Measurements from ENCODE around the gene WDR1.

- no peak for TF ChIP-seq POLR2A (IDR thresholded peaks at IDR 0.05)
- no peak for TF ChIP-seq CTCF (IDR thresholded peaks at IDR 0.05)
- TF ChIP-seq EP300 (IDR thresholded peaks at IDR 0.05), result no peak
- no peak for TF ChIP-seq POLR2AphosphoS5 (IDR thresholded peaks at IDR 0.05)
These were observed 79.7 kb downstream of the WDR1 start for GRCh38 chr4:10036807-10037342.

All from gastroesophageal sphincter (tissue), 3 donors.